Thyroid gland (tissue), 4 donors: Measurements from ENCODE around the gene SORL1.

Source experiments
- CTCF ChIP-seq, 6 experiments: fragments of 200-600 bp in 3 of 6; fragments of 450-650 bp in 3 of 6; sonication (generic) in 3 of 6; IDR thresholded peaks; one replicate each; pipeline ENCODE4 v1.5.1; 2016 to 2019; ENCODE audit warnings: antibody characterized with exemption in 6 of 6, mild to moderate bottlenecking in 2 of 6, inconsistent platforms in 1 of 6, moderate library complexity in 1 of 6
- POLR2A ChIP-seq, 2 donors: fragments of 450-650 bp; IDR thresholded peaks; one replicate each; pipeline ENCODE4 v1.6.1; 2017; ENCODE audit warnings: antibody characterized with exemption in 2 of 2, mild to moderate bottlenecking in 2 of 2, moderate library complexity in 1 of 2

GRCh38 chr11:121425828-121426227, 26.3 kb upstream of the SORL1 start:
- TF ChIP-seq CTCF (IDR thresholded peaks at IDR 0.05) = no peak
- no peak for TF ChIP-seq POLR2A (IDR thresholded peaks at IDR 0.05)
